Ovary (tissue), 9 donors: ENCODE results near the gene PRTFDC1. TPM values are rescaled to one million over a fixed set of nuclear protein-coding genes. Genes with fewer than 3 reads are reported as not detected.

Source experiments
- DNase-seq, 5 donors: peaks; one replicate each; pipeline ENCODE4 v3.0.0-alpha.2; 2019 to 2020
- H3K27ac ChIP-seq, 2 donors: fragments of 200-600 bp; one replicate each; pipeline versions ENCODE4 v1.5.1 to v1.8.0; 2019 to 2022
- H3K27me3 ChIP-seq: fragments of 200-600 bp; one replicate; pipeline ENCODE4 v1.8.0; 2022
- H3K36me3 ChIP-seq: fragments of 200-600 bp; sonication (generic); one replicate; pipeline ENCODE4 v1.5.1; 2019
- H3K4me1 ChIP-seq: one replicate; pipeline ENCODE4 v1.8.1; 2013; ENCODE audit warnings: mild to moderate bottlenecking, moderate library complexity; ENCODE audit not compliant: insufficient read depth
- H3K4me3 ChIP-seq: fragments of 200-600 bp; sonication (generic); one replicate; pipeline ENCODE4 v1.5.1; 2017
- H3K9me3 ChIP-seq, 2 donors: fragments of 200-600 bp in 1 of 2; sonication (generic) in 1 of 2; one replicate each; pipeline versions ENCODE4 v1.5.1 to v1.8.1; 2013 to 2019; ENCODE audit warnings: mild to moderate bottlenecking in 1 of 2, moderate library complexity in 1 of 2
- EP300 ChIP-seq: sonication (generic); formaldehyde crosslinking; IDR thresholded peaks from one replicate; pipeline ENCODE4 v1.6.1; 2017; ENCODE audit warnings: antibody characterized with exemption
- POLR2A ChIP-seq: fragments of 450-650 bp; IDR thresholded peaks from one replicate; pipeline ENCODE4 v1.6.1; 2017; ENCODE audit warnings: antibody characterized with exemption, mild to moderate bottlenecking, moderate library complexity
- WGBS, 3 donors: extraction: QIAGEN DNeasy Blood & Tissue Kit in 1 of 3; methylation state at CpG; one replicate each; pipeline versions ENCODE4 v1.1.5 to v1.1.7; 2013 to 2017; 5-methylcytosine and 5-hydroxymethylcytosine counted together
- intact Hi-C, 4 donors: fragments of 100-400 bp; cut with DNase I; formaldehyde crosslinking; loops; one replicate each; pipeline versions ENCODE4 v1.11.0 to v1.15.1; 2022 to 2023
- polyA plus RNA-seq, 2 donors: library from polyadenylated mRNA; stranded (reverse); fragments of 200-250 nt in 1 of 2; fragments of 350-450 nt in 1 of 2; fragmentation: Illumina TruSeq in 1 of 2; extraction: RNeasy Lipid Tissue Mini Kit (QIAGEN cat#74804) in 1 of 2; gene quantifications; one replicate each; pipeline ENCODE4 v1.2.3, GENCODE V29; 2013 to 2014
- total RNA-seq, 7 donors: library from RNA; depleted of rRNA in 2 of 7; stranded (reverse); fragments of >200 nt in 2 of 7; fragmentation: NEBNext Ultra II Directional in 3 of 7; extraction: Animal tissue kit (Norgen Biotek cat#: 25700) in 3 of 7; gene quantifications; one replicate each; pipeline versions ENCODE4 v1.1.0 to v1.2.4, GENCODE V29; 2016 to 2023
- TF ChIP-seq, protein P1 (sequence below), 3 donors: fragments of 450-650 bp in 2 of 3; fragments of 200-600 bp in 1 of 3; IDR thresholded peaks; one replicate each; pipeline versions ENCODE4 v1.5.1 to v1.8.0; 2016 to 2022; ENCODE audit warnings: antibody characterized with exemption in 3 of 3, mild to moderate bottlenecking in 1 of 3
- donor health status: DM: no; HTN: no; CAD: no; lungs with moderate emphysema.
- donor health status: DM: no; HTN: no; CAD: no.
- donor health status: Bipolar disorder and iron deficiency.
- donor health status: DM: yes; HTN: yes; CAD: no.
- donor health status: DM: no; HTN: no; CAD: no.
- donor health status: DM: yes; HTN: yes; CAD: no.

PRTFDC1 gene
- total and polyA plus RNA-seq, 9 donors: 12.6 to 21.3 (median 14.7) TPM

DNA sequence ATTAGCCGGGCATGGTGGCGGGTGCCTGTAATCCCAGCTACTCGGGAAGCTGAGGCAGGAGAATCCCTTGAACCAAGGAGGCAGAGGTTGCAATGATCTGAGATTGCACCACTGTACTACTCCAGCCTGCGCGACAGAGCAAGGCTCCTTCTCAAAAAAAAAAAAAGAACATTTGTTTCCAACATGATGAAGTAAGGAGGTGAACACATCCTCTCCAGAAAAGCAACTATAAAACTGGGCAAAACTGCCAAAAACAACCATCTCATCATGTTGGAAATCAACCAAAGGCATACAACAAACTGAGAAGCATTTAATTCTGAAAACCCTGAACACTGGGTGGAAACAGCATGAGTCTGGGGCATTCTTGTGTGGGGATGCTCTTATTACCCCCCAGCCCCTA lies 14.3 kb downstream of the PRTFDC1 start:
- 90 to 98% (median 96%) methylated on average over 5 of the region's 5 CpGs for WGBS, 3 donors
- intact Hi-C loops: no loop called here

DNA sequence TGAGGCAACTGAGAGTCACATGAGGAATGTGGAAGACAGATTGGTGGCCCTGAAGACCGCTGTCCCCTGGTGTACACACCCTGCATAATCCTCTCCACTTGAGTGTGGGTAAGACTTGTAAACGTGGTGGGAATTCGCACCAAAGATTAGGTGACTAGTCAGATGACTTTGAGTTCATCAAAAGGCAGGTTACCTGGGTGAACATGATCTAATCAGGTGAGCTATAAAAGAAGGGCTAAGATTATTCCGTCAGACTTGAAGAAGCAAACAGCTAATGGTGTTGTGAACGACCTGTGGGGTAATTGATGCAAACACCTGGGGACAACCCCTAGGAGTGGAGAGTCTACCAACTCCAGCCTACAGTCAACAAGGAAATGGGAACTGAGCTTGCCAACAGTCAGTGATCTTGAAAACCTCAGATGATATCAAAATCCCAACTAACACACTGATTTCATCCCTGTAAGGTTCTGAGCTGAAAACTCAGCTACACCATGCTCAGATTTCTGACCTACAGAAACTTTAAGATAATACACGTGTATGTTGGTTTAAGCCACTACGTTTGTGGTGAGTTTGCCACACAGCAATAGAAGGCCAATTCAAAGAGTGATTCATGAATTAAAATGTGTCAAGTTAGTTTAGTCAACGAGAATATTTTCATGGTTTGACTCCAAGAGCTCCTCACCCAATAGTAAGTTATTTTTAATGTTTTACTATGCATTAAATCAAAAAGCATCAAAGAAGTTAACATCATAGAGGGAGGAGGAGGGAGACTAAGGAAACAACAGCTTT lies 16.7 kb downstream of the PRTFDC1 start:
- no peak for DNase-seq
- Histone ChIP-seq H3K4me1 (no peaks in the 10 kb centered on the region), H3K4me3 (no peak overlapping the region), H3K9me3 (no peaks in the 10 kb centered on the region), H3K27ac (no peak overlapping the region), H3K36me3 (no peaks in the 10 kb centered on the region), H3K27me3 (no peaks in the 10 kb centered on the region)
- WGBS, 3 donors: 82 to 88% (median 86%) methylated on average over 8 of the region's 8 CpGs
- TF ChIP-seq, protein P1, sequence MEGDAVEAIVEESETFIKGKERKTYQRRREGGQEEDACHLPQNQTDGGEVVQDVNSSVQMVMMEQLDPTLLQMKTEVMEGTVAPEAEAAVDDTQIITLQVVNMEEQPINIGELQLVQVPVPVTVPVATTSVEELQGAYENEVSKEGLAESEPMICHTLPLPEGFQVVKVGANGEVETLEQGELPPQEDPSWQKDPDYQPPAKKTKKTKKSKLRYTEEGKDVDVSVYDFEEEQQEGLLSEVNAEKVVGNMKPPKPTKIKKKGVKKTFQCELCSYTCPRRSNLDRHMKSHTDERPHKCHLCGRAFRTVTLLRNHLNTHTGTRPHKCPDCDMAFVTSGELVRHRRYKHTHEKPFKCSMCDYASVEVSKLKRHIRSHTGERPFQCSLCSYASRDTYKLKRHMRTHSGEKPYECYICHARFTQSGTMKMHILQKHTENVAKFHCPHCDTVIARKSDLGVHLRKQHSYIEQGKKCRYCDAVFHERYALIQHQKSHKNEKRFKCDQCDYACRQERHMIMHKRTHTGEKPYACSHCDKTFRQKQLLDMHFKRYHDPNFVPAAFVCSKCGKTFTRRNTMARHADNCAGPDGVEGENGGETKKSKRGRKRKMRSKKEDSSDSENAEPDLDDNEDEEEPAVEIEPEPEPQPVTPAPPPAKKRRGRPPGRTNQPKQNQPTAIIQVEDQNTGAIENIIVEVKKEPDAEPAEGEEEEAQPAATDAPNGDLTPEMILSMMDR (IDR thresholded peaks at IDR 0.05): no peak
- intact Hi-C loops: no loop called here

More for the DNA sequence above, 14.3 kb downstream of the PRTFDC1 start:
- no peak for DNase-seq
- H3K4me3 ChIP-seq: no peak overlapping the region
- H3K27ac ChIP-seq: no peak overlapping the region
- H3K9me3 ChIP-seq: no peaks in the 10 kb centered on the region
- H3K36me3 ChIP-seq: no peaks in the 10 kb centered on the region
- no peaks in the 10 kb centered on the region for H3K27me3 ChIP-seq
- TF ChIP-seq EP300 (no peak), POLR2A (no peak)
- TF ChIP-seq, protein P1 (IDR thresholded peaks at IDR 0.05): no peak
- H3K4me1 ChIP-seq: no peaks in the 10 kb centered on the region

DNA sequence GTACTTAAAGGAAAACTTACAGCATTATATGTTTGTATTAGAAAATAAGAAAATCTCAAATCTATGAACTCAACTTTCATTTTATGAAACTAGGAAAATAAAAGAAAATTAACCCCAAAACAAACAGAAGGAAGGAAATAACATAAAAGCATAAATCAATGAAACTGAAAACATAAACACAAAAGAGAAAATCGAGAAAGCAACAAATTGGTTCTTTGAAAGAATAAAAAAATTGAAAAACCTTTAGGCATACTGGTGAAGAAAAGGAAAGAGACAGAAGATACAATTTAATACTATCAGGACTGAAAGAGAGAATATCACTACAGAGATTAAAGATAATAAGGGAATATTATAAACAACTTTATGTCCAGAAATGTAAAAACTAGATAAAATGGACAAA lies 21.2 kb downstream of the PRTFDC1 start:
- WGBS, 3 donors: 90 to 98% (median 96%) methylated on average over 1 of the region's 1 CpG
- no peak overlapping the region for H3K27ac ChIP-seq
- intact Hi-C loops: no loop called here
- DNase-seq: no peak
- H3K4me1 ChIP-seq: peaks cover 5% of the 10 kb centered on the region
- H3K9me3 ChIP-seq: no peaks in the 10 kb centered on the region
- no peak overlapping the region for H3K4me3 ChIP-seq
- H3K36me3 ChIP-seq: no peaks in the 10 kb centered on the region
- TF ChIP-seq, protein P1 (IDR thresholded peaks at IDR 0.05): no peak
- TF ChIP-seq EP300 (no peak), POLR2A (no peak)
- no peaks in the 10 kb centered on the region for H3K27me3 ChIP-seq

DNA sequence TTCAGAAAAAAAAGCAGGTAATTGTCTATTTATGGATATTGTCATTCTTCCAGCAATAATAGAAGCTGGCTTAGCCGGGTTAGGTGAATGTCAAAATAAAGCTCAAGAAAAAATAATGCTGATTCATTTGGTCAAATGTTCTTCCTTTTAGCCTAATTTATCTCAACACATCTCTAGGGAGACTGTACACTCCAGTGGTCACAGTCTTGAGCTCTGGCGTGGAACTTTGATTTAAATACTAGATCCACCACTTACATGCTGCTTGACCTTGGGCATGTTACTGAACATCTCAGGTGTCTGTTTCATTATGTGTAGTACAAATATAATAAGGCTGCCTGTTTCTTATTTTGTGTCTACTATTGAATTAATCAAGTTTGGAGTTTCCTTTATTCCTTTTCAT lies 22.0 kb downstream of the PRTFDC1 start:
- no peak overlapping the region for H3K27ac ChIP-seq
- 74 to 90% (median 83%) methylated on average over 2 of the region's 2 CpGs for WGBS, 3 donors
- no peak for DNase-seq
- H3K4me1 ChIP-seq: peaks cover 5% of the 10 kb centered on the region
- TF ChIP-seq, protein P1 (IDR thresholded peaks at IDR 0.05): no peak
- TF ChIP-seq EP300 (no peak), POLR2A (no peak)
- intact Hi-C loops: no loop called here
- no peaks in the 10 kb centered on the region for H3K27me3 ChIP-seq
- H3K36me3 ChIP-seq: no peaks in the 10 kb centered on the region
- H3K9me3 ChIP-seq: no peaks in the 10 kb centered on the region
- no peak overlapping the region for H3K4me3 ChIP-seq
